ENCODE data around the gene ACTL8. TPM values are rescaled to one million over a fixed set of nuclear protein-coding genes. Genes with fewer than 3 reads are reported as not detected.

The ACTL8 gene
- total and polyA plus RNA-seq, 2 experiments from 2014 or later = 0.38 to 0.71 TPM

GRCh38 chr1:17860812-17861211 lies 105.7 kb downstream of the ACTL8 start (continued):
- TF ChIP-seq ZNF462 (CRISPR knock-in tag; IDR thresholded peaks at IDR 0.05) (no peak), NANOG (IDR thresholded peaks at IDR 0.05; ENCODE audit: borderline replicate concordance) (no peak), REST (IDR thresholded peaks at IDR 0.05; ENCODE audit: unreplicated experiment) (no peak), ETS1 (IDR thresholded peaks at IDR 0.05) (no peak), POLR2AphosphoS5 (IDR thresholded peaks at IDR 0.05; ENCODE audit: low read depth) (no peak), EZH2phosphoT487 (IDR thresholded peaks at IDR 0.05; ENCODE audit: unreplicated experiment) (no peak), STAT1 (IDR thresholded peaks at IDR 0.05; ENCODE audit: unreplicated experiment) (no peak), ZNF114 (CRISPR knock-in tag; IDR thresholded peaks at IDR 0.05) (no peak)
